K562 (cell line): ENCODE data around the gene MRFAP1. TPM values are rescaled to one million over a fixed set of nuclear protein-coding genes. Genes with fewer than 3 reads are reported as not detected.

ENCODE experiments used
- ARHGAP35 ChIP-seq: fragments of 450-650 bp; IDR thresholded peaks from 2 replicates; pipeline ENCODE4 v1.6.1; 2018; ENCODE audit not compliant: partially characterized antibody
- ARID4B ChIP-seq: sonication (generic); formaldehyde crosslinking; IDR thresholded peaks from 2 replicates; pipeline ENCODE4 v1.8.0; 2022; ENCODE audit warnings: mild to moderate bottlenecking, missing genetic modification reagents
- ARNT ChIP-seq, 2 experiments: fragments of 450-650 bp; IDR thresholded peaks; 2 replicates each; pipeline ENCODE4 v1.6.1; 2016; ENCODE audit warnings: mild to moderate bottlenecking in 1 of 2
- ATF4 ChIP-seq: fragments of 450-650 bp; formaldehyde crosslinking; IDR thresholded peaks from 2 replicates; pipeline ENCODE4 v1.4.0; 2022; ENCODE audit warnings: mild to moderate bottlenecking, moderate library complexity
- GTF2E2 ChIP-seq: fragments of 200-800 bp; sonication (Bioruptor generic); IDR thresholded peaks from 2 replicates; pipeline ENCODE4 v1.6.1; 2016; ENCODE audit warnings: missing genetic modification characterization, missing compliant biosample characterization
- HINFP ChIP-seq: fragments of 450-650 bp; conservative IDR thresholded peaks from 2 replicates; pipeline ENCODE4 v1.6.1; 2016; ENCODE audit warnings: missing genetic modification characterization, low read depth, mild to moderate bottlenecking, control low read depth, missing compliant biosample characterization
- HOXB6 ChIP-seq: fragments of 250-450 bp; sonication (Bioruptor Pico); IDR thresholded peaks from 2 replicates; pipeline ENCODE4 v1.5.1; 2022; ENCODE audit warnings: mild to moderate bottlenecking, borderline replicate concordance
- MEF2A ChIP-seq: IDR thresholded peaks from 2 replicates; pipeline ENCODE4 v1.6.1; 2011; ENCODE audit warnings: low read depth, mild to moderate bottlenecking, low read length, moderate library complexity; ENCODE audit not compliant: control insufficient read depth
- MTA1 ChIP-seq: fragments of 450-650 bp; IDR thresholded peaks from 2 replicates; pipeline ENCODE4 v1.6.1; 2017; ENCODE audit warnings: borderline replicate concordance
- PATZ1 ChIP-seq: fragments of 250-450 bp; sonication (Bioruptor Pico); IDR thresholded peaks from 2 replicates; pipeline ENCODE4 v1.5.0; 2020; ENCODE audit warnings: mild to moderate bottlenecking, borderline replicate concordance
- ZNF436 ChIP-seq: fragments of 250-450, 450-650 bp; sonication (Bioruptor Pico); formaldehyde crosslinking; IDR thresholded peaks from 2 replicates; pipeline ENCODE4 v1.7.0; 2020; ENCODE audit warnings: mild to moderate bottlenecking
- polyA plus RNA-seq, 8 experiments: library from polyadenylated mRNA; depleted of rRNA in 4 of 8; stranded (reverse) in 5 of 8; unstranded in 3 of 8; fragments of >200 nt; fragmentation: Nextera tagmentation in 2 of 8; fragmentation: Illumina TruSeq in 1 of 8; extraction: Ambion mirVana in 2 of 8; extraction: Trizol in 1 of 8; gene quantifications; 2 replicates each; pipeline versions ENCODE4 v1.2.1 to v1.2.3, GENCODE V29; 2011 to 2014; ENCODE audit warnings: inconsistent platforms in 1 of 8, missing spikeins in 1 of 8
- total RNA-seq, 7 experiments: library from RNA; depleted of rRNA in 6 of 7; stranded (reverse); fragments of >200 nt in 6 of 7; fragmentation: Illumina TruSeq in 2 of 7; extraction: Trizol in 2 of 7; gene quantifications; 2 replicates each; pipeline versions ENCODE4 v1.2.1 to v1.2.3, GENCODE V29; 2011 to 2021; ENCODE audit warnings: low replicate concordance in 1 of 7
- TF ChIP-seq, protein P1 (sequence below): fragments of 150-350 bp; conservative IDR thresholded peaks from 2 replicates; pipeline ENCODE4 v1.6.1; 2014; ENCODE audit warnings: low read length

Gene MRFAP1
- total and polyA plus RNA-seq, 9 of the 15 experiments (the other 6 are each of a cell fraction or from before 2014, with no cell fraction given): 46.0 to 270 (median 151) TPM

- TF ChIP-seq ARHGAP35 (no peak), ZNF436 (no peak), PATZ1 (CRISPR knock-in tag) (no peak), ARNT (IDR thresholded peaks at IDR 0.05) (peak in 1 of 2 experiments; percentile 94; a peak in 3 of 4 replicates), MEF2A (no peak), HOXB6 (CRISPR knock-in tag) (no peak; the same call in 1 of the 2 replicates), ATF4 (0 out of 2 replicates have a peak, but pooled peaks have one; percentile 52), MTA1 (no peak), HINFP (tag) (no peak), GTF2E2 (tag) (no peak), ARID4B (CRISPR knock-in tag) (no peak)
- TF ChIP-seq, protein P1, sequence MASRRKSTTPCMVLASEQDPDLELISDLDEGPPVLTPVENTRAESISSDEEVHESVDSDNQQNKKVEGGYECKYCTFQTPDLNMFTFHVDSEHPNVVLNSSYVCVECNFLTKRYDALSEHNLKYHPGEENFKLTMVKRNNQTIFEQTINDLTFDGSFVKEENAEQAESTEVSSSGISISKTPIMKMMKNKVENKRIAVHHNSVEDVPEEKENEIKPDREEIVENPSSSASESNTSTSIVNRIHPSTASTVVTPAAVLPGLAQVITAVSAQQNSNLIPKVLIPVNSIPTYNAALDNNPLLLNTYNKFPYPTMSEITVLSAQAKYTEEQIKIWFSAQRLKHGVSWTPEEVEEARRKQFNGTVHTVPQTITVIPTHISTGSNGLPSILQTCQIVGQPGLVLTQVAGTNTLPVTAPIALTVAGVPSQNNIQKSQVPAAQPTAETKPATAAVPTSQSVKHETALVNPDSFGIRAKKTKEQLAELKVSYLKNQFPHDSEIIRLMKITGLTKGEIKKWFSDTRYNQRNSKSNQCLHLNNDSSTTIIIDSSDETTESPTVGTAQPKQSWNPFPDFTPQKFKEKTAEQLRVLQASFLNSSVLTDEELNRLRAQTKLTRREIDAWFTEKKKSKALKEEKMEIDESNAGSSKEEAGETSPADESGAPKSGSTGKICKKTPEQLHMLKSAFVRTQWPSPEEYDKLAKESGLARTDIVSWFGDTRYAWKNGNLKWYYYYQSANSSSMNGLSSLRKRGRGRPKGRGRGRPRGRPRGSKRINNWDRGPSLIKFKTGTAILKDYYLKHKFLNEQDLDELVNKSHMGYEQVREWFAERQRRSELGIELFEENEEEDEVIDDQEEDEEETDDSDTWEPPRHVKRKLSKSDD: no peak
These were observed 33.4 kb downstream of the MRFAP1 start (continued) for GRCh38 chr4:6673660-6674499.
